HCT116 (cell line): Measurements from ENCODE around the gene E4F1. TPM values are rescaled to one million over a fixed set of nuclear protein-coding genes. Genes with fewer than 3 reads are reported as not detected.
A peak's percentile ranks its signal among the peaks of the same experiment; 100 is the strongest.

ENCODE experiments used
- ATAC-seq: fragments of 200-7000 bp; cut with Tn5 transposase; 2 replicates; pipeline ENCODE4 v1.9.1; 2020; ENCODE audit warnings: mild to moderate bottlenecking, moderate library complexity
- BruUV-seq: library from RNA; stranded (reverse); fragments of 400-500 nt; replicated peaks from 2 replicates; lab custom pipeline; 2021; lab: Mats Ljungman, UMichigan
- CTCF ChIA-PET: fragments of 300-600 bp; sonication (Branson Sonifier 250); formaldehyde crosslinking; loops from one replicate; lab custom pipeline; 2021; ENCODE audit warnings: antibody characterized with exemption; lab: Charles Lee
- POLR2A ChIA-PET: fragments of 300-600, 350-600 bp; sonication (Branson Sonifier 250); formaldehyde crosslinking; loops from one replicate; lab custom pipeline; 2021; ENCODE audit warnings: antibody characterized with exemption; lab: Charles Lee
- RAD21 ChIA-PET, 2 experiments: fragments of 300-600 bp; sonication (Branson Sonifier 250); formaldehyde crosslinking; loops; one replicate each; lab custom pipeline; 2023; ENCODE audit warnings: low total read pairs in 2 of 2; ENCODE audit not compliant: uncharacterized antibody in 2 of 2, unreplicated experiment in 2 of 2, low non-redundant PET in 1 of 2; lab: Charles Lee
- DNase-seq: peaks from one replicate; pipeline ENCODE4 v3.0.0-alpha.2; 2010; ENCODE audit warnings: low read depth, low spot score
- H2AFZ ChIP-seq: fragments of 200-600 bp; shearing (Covaris generic), sonication (generic); 2 replicates; pipeline ENCODE4 v1.6.1; 2017; ENCODE audit warnings: low read depth, mixed run types, mixed read lengths, antibody characterized with exemption, low read length; ENCODE audit not compliant: poor library complexity, severe bottlenecking
- H3K27ac ChIP-seq: 2 replicates; pipeline ENCODE4 v1.5.1; 2012; ENCODE audit warnings: low read depth, low read length
- H3K27me3 ChIP-seq: fragments of 200-600 bp; sonication (generic); 2 replicates; pipeline ENCODE4 v1.6.1; 2016; ENCODE audit warnings: mixed run types, low read length, mixed read lengths; ENCODE audit not compliant: insufficient read depth
- H3K36me3 ChIP-seq, 2 experiments: fragments of 200-500 bp in 1 of 2; fragments of 200-600 bp in 1 of 2; sonication (Bioruptor generic) in 1 of 2; sonication (generic) in 1 of 2; 2 replicates each; pipeline versions ENCODE4 v1.5.1 to v1.6.1; 2014 to 2016; ENCODE audit warnings: low read length in 2 of 2, inconsistent platforms in 1 of 2, mixed read lengths in 1 of 2, mixed run types in 1 of 2; ENCODE audit not compliant: insufficient read depth in 2 of 2, control insufficient read depth in 1 of 2
- H3K4me1 ChIP-seq, 2 experiments: fragments of 200-600 bp in 1 of 2; sonication (generic) in 1 of 2; 2 replicates each; pipeline versions ENCODE4 v1.5.1 to v1.6.1; 2012 to 2017; ENCODE audit warnings: low read length in 2 of 2, inconsistent platforms in 1 of 2, mild to moderate bottlenecking in 1 of 2, mixed read lengths in 1 of 2, mixed run types in 1 of 2, moderate library complexity in 1 of 2; ENCODE audit not compliant: insufficient read depth in 2 of 2, control insufficient read depth in 1 of 2
- H3K4me2 ChIP-seq: fragments of 200-600 bp; sonication (generic); 2 replicates; pipeline ENCODE4 v1.6.1; 2017; ENCODE audit warnings: mixed run types, low read length, mixed read lengths
- H3K4me3 ChIP-seq, 2 experiments: fragments of 200-600 bp in 1 of 2; sonication (generic) in 1 of 2; replicated peaks in 1 of 2; 2 replicates each; pipeline ENCODE4 v1.5.1; 2011 to 2016; ENCODE audit warnings: low read length in 2 of 2, control low read depth in 1 of 2, low read depth in 1 of 2, mild to moderate bottlenecking in 1 of 2, mixed read lengths in 1 of 2, mixed run types in 1 of 2
- H3K79me2 ChIP-seq: fragments of 200-600 bp; sonication (generic); 2 replicates; pipeline ENCODE4 v1.6.1; 2017; ENCODE audit warnings: mild to moderate bottlenecking, mixed run types, low read length, moderate library complexity, mixed read lengths; ENCODE audit not compliant: insufficient read depth
- H3K9ac ChIP-seq: fragments of 200-600 bp; sonication (generic); 2 replicates; pipeline ENCODE4 v1.6.1; 2016; ENCODE audit warnings: low read length, mixed read lengths
- H3K9me2 ChIP-seq: fragments of 200-600 bp; sonication (generic), shearing (Covaris generic); 2 replicates; pipeline ENCODE4 v1.6.1; 2017; ENCODE audit warnings: mixed run types, mild to moderate bottlenecking, moderate library complexity; ENCODE audit not compliant: insufficient read depth
- H3K9me3 ChIP-seq, 2 experiments: fragments of 200-500 bp in 1 of 2; fragments of 200-600 bp in 1 of 2; sonication (Bioruptor generic) in 1 of 2; sonication (generic) in 1 of 2; 2 replicates each; pipeline ENCODE4 v1.6.1; 2014 to 2017; ENCODE audit warnings: low read length in 2 of 2, mixed read lengths in 2 of 2, inconsistent platforms in 1 of 2, low read depth in 1 of 2, mild to moderate bottlenecking in 1 of 2, mixed run types in 1 of 2, moderate library complexity in 1 of 2; ENCODE audit not compliant: control insufficient read depth in 1 of 2, insufficient read depth in 1 of 2
- H4K20me1 ChIP-seq: fragments of 200-600 bp; sonication (generic), shearing (Covaris generic); 2 replicates; pipeline ENCODE4 v1.6.1; 2017; ENCODE audit warnings: mixed run types, mild to moderate bottlenecking, moderate library complexity; ENCODE audit not compliant: insufficient read depth
- CBX3 ChIP-seq: IDR thresholded peaks from 2 replicates; pipeline ENCODE4 v1.6.1; 2012; ENCODE audit warnings: low read depth
- ELF1 ChIP-seq: IDR thresholded peaks from 2 replicates; pipeline ENCODE4 v1.6.1; 2012; ENCODE audit warnings: low read depth, borderline replicate concordance
- EZH2 ChIP-seq: fragments of 200-600 bp; sonication (generic); IDR thresholded peaks from 2 replicates; pipeline ENCODE4 v1.6.1; 2017; ENCODE audit warnings: antibody characterized with exemption, mixed run types
- EZH2phosphoT487 ChIP-seq: fragments of 200-600 bp; IDR thresholded peaks from 2 replicates; pipeline ENCODE4 v1.6.1; 2018; ENCODE audit warnings: antibody characterized with exemption, borderline replicate concordance
- JUND ChIP-seq: IDR thresholded peaks from 2 replicates; pipeline ENCODE4 v1.6.1; 2012
- MAX ChIP-seq: IDR thresholded peaks from 2 replicates; pipeline ENCODE4 v1.6.1; 2012
- POLR2A ChIP-seq: IDR thresholded peaks from 2 replicates; pipeline ENCODE4 v1.7.0; 2011; ENCODE audit warnings: borderline replicate concordance; ENCODE audit not compliant: insufficient read depth, insufficient read length; ENCODE audit errors: extremely low read depth
- REST ChIP-seq: IDR thresholded peaks from 2 replicates; pipeline ENCODE4 v1.6.1; 2012; ENCODE audit warnings: low read depth
- SRF ChIP-seq: IDR thresholded peaks from 2 replicates; pipeline ENCODE4 v1.6.1; 2012; ENCODE audit warnings: low read depth
- TCF7L2 ChIP-seq: IDR thresholded peaks from 2 replicates; pipeline ENCODE4 v1.7.0; 2011; ENCODE audit warnings: borderline replicate concordance, inconsistent platforms; ENCODE audit not compliant: insufficient read depth, insufficient read length; ENCODE audit errors: extremely low read depth
- ZFX ChIP-seq: fragments of 450-650 bp; IDR thresholded peaks from 2 replicates; pipeline ENCODE4 v1.6.1; 2017
- ZNF274 ChIP-seq: fragments of 200-500 bp; sonication (Bioruptor generic); IDR thresholded peaks from 2 replicates; pipeline ENCODE4 v1.6.1; 2014; ENCODE audit warnings: mild to moderate bottlenecking, low read depth, low read length, inconsistent platforms
- intact Hi-C: fragments of 100-400 bp; cut with micrococcal nuclease; formaldehyde crosslinking; loops from 2 replicates; pipeline ENCODE4 v1.10.0; 2022
- total RNA-seq: library from RNA; stranded (reverse); gene quantifications from one replicate; pipeline ENCODE4 v1.2.1, GENCODE V29; 2021; ENCODE audit not compliant: unreplicated experiment

Gene E4F1
- total RNA-seq, 1 experiment from 2014 or later, result 40.7 TPM

- no peak overlapping the region for H2AFZ ChIP-seq
- intact Hi-C loops, result no loop called here
- H3K4me2 ChIP-seq, result no peak overlapping the region
- H3K27ac ChIP-seq, result no peak overlapping the region; the same call in 1 of the 2 replicates
- H3K9me3 ChIP-seq, result no peaks in the 10 kb centered on the region
- POLR2A ChIA-PET, result interaction anchor here (0.8 to 1.4 kb wide), 2 partner anchors 22 kb away, joined by 4 to 6 read pairs; partner anchors contain the start of gene TRAF7
- ATAC-seq (no peak), DNase-seq (no peak)
- peaks cover 8 to 26% of the 10 kb centered on the region in 2 experiments; a peak in 2 of 4 replicates for H3K36me3 ChIP-seq
- no peak overlapping the region for H3K4me3 ChIP-seq
- no peaks in the 10 kb centered on the region for H3K9me2 ChIP-seq
- CTCF ChIA-PET, result no interaction called here
- BruUV-seq, result no TSS peak
- H3K27me3 ChIP-seq, result no peaks in the 10 kb centered on the region
- no peak for TF ChIP-seq TCF7L2
- TF ChIP-seq JUND, result no peak
- TF ChIP-seq MAX, result no peak
- TF ChIP-seq CBX3, result no peak
- TF ChIP-seq ZFX, result no peak
- TF ChIP-seq SRF, result no peak
- no peak for TF ChIP-seq EZH2phosphoT487
- TF ChIP-seq EZH2, result no peak
- TF ChIP-seq POLR2A, result no peak
- no peak for TF ChIP-seq ZNF274
- H3K9ac ChIP-seq, result no peak overlapping the region
- no peaks in the 10 kb centered on the region for H4K20me1 ChIP-seq
- RAD21 ChIA-PET, result no interaction called here
- no peaks in the 10 kb centered on the region for H3K79me2 ChIP-seq
- H3K4me1 ChIP-seq, result peaks cover 0 to 5% of the 10 kb centered on the region in 2 experiments; a peak in 1 of 4 replicates
Observed at GRCh38 chr16:2177101-2177500, 46.3 kb upstream of the E4F1 start.

DNA sequence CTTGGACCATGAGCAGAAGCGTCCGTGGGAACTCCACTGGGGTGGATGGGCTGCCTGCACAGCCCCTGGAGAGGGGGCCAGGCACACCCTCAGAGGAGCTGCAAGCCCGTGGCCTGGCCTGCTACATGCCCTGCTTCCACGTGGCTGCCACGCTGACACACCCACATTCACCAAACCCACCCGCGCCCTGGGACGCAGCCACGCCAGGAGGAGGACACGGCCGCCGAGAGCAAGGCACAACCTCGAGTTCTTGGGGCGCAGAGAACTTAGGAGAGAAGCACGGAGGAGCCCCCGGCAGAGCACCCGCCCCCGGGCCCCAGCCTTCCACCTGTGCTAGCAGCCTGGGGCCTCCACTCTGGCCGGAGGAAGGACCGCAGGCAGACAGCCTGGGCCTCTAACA is 45.8 kb upstream of the E4F1 start:
- no peak overlapping the region for H3K4me2 ChIP-seq
- TSS peak; percentile 78 for BruUV-seq
- no peak overlapping the region for H3K9ac ChIP-seq
- no peaks in the 10 kb centered on the region for H3K79me2 ChIP-seq
- intact Hi-C loops, result no loop called here
- DNase-seq (no peak), ATAC-seq (no peak)
- TF ChIP-seq ELF1 (no peak), POLR2A (no peak), REST (no peak)
- no peak overlapping the region for H2AFZ ChIP-seq
- H3K4me3 ChIP-seq, result no peak overlapping the region
- peaks cover 0 to 5% of the 10 kb centered on the region in 2 experiments; a peak in 1 of 4 replicates for H3K4me1 ChIP-seq
- ChIA-PET POLR2A (interaction anchor here (1.4 kb wide), 1 partner anchor 22 kb away, joined by 6 read pairs; the partner anchor contains the start of gene TRAF7), CTCF (no interaction called here), RAD21 (no interaction called here)
- no peaks in the 10 kb centered on the region for H4K20me1 ChIP-seq
- no peaks in the 10 kb centered on the region for H3K27me3 ChIP-seq
- H3K9me2 ChIP-seq, result no peaks in the 10 kb centered on the region
- H3K27ac ChIP-seq, result no peak overlapping the region
- peaks cover 8 to 26% of the 10 kb centered on the region in 2 experiments; a peak in 2 of 4 replicates for H3K36me3 ChIP-seq
- H3K9me3 ChIP-seq, result no peaks in the 10 kb centered on the region
